ENCODE measurements around the gene SLIT1. TPM values are rescaled to one million over a fixed set of nuclear protein-coding genes. Genes with fewer than 3 reads are reported as not detected.

Gene SLIT1
- total and polyA plus RNA-seq, 5 donors from 2014 or later: 0.32 TPM; not detected in 4

- no peak overlapping the region for H3K4me3 ChIP-seq (ENCODE audit: low read depth, low read length)
- H3K9me3 Mint-ChIP-seq: no peaks in the 10 kb centered on the region
- H3K36me3 ChIP-seq (ENCODE audit: control insufficient read depth, insufficient read depth, low read length): no peaks in the 10 kb centered on the region
- DNase-seq (no peak), ATAC-seq (ENCODE audit: low read depth in 2 of 2) (no peak)
- peaks cover 2% of the 10 kb centered on the region for H3K36me3 Mint-ChIP-seq
- peaks cover 11 to 20% (median 13%) of the 10 kb centered on the region in 4 donors for H3K4me1 Mint-ChIP-seq
- H3K9me3 ChIP-seq (ENCODE audit: control insufficient read depth in 2 of 2, low read length in 2 of 2): no peaks in the 10 kb centered on the region
- H3K27me3 ChIP-seq (ENCODE audit: control insufficient read depth, insufficient read depth, low read length): peaks cover 4% of the 10 kb centered on the region
- no peak overlapping the region for H3K27ac ChIP-seq (ENCODE audit: insufficient read depth, low read length, poor library complexity, severe bottlenecking)
- no peak overlapping the region for H3K27ac Mint-ChIP-seq
- H3K4me3 Mint-ChIP-seq: no peak overlapping the region
- H3K27me3 Mint-ChIP-seq: peaks cover 33% of the 10 kb centered on the region
- peaks cover 11% of the 10 kb centered on the region for H3K4me1 ChIP-seq (ENCODE audit: control insufficient read depth, insufficient read depth, low read length, poor library complexity, severe bottlenecking)
Observed at GRCh38 chr10:97199152-97199551, 13.4 kb upstream of the SLIT1 start.

GRCh38 chr10:97197030-97197500 lies 11.3 kb upstream of the SLIT1 start:
- Histone ChIP-seq H3K4me1 (ENCODE audit: control insufficient read depth, insufficient read depth, low read length, poor library complexity, severe bottlenecking) (peaks cover 11% of the 10 kb centered on the region), H3K27ac (ENCODE audit: insufficient read depth, low read length, poor library complexity, severe bottlenecking) (no peak overlapping the region), H3K4me3 (ENCODE audit: low read depth, low read length) (no peak overlapping the region), H3K36me3 (ENCODE audit: control insufficient read depth, insufficient read depth, low read length) (no peaks in the 10 kb centered on the region), H3K9me3 (ENCODE audit: control insufficient read depth in 2 of 2, low read length in 2 of 2) (no peaks in the 10 kb centered on the region), H3K27me3 (ENCODE audit: control insufficient read depth, insufficient read depth, low read length) (peaks cover 4% of the 10 kb centered on the region)
- ATAC-seq (ENCODE audit: low read depth in 2 of 2): no peak
- no peak overlapping the region for H3K27ac Mint-ChIP-seq
- no peaks in the 10 kb centered on the region for H3K9me3 Mint-ChIP-seq
- H3K36me3 Mint-ChIP-seq: peaks cover 2% of the 10 kb centered on the region
- DNase-seq: no peak
- peaks cover 11 to 20% (median 13%) of the 10 kb centered on the region in 4 donors for H3K4me1 Mint-ChIP-seq
- H3K4me3 Mint-ChIP-seq: peak overlapping the region in 3 of 4 donors; percentile 72 to 89 (median 78)
- H3K27me3 Mint-ChIP-seq: peaks cover 44% of the 10 kb centered on the region

GRCh38 chr10:97196223-97197029 lies 10.7 kb upstream of the SLIT1 start:
- no peaks in the 10 kb centered on the region for H3K9me3 ChIP-seq (ENCODE audit: control insufficient read depth in 2 of 2, low read length in 2 of 2)
- ATAC-seq (ENCODE audit: low read depth in 2 of 2): peak; percentile 72 to 77
- peaks cover 48% of the 10 kb centered on the region for H3K27me3 Mint-ChIP-seq
- no peak overlapping the region for H3K27ac ChIP-seq (ENCODE audit: insufficient read depth, low read length, poor library complexity, severe bottlenecking)
- peaks cover 11% of the 10 kb centered on the region for H3K4me1 ChIP-seq (ENCODE audit: control insufficient read depth, insufficient read depth, low read length, poor library complexity, severe bottlenecking)
- H3K36me3 Mint-ChIP-seq: peaks cover 2% of the 10 kb centered on the region
- no peaks in the 10 kb centered on the region for H3K9me3 Mint-ChIP-seq
- H3K27me3 ChIP-seq (ENCODE audit: control insufficient read depth, insufficient read depth, low read length): peaks cover 5% of the 10 kb centered on the region
- H3K36me3 ChIP-seq (ENCODE audit: control insufficient read depth, insufficient read depth, low read length): no peaks in the 10 kb centered on the region
- H3K27ac Mint-ChIP-seq: peak overlapping the region in 1 of 3 donors; percentile 42
- H3K4me3 Mint-ChIP-seq: peak overlapping the region; percentile 66 to 89 (median 78)
- H3K4me1 Mint-ChIP-seq: peaks cover 11 to 20% (median 13%) of the 10 kb centered on the region in 4 donors
- DNase-seq: peak; percentile 33 to 77 (median 67)
- peak overlapping the region; percentile 57 for H3K4me3 ChIP-seq (ENCODE audit: low read depth, low read length)

- peaks cover 11% of the 10 kb centered on the region for H3K4me1 ChIP-seq (ENCODE audit: control insufficient read depth, insufficient read depth, low read length, poor library complexity, severe bottlenecking)
- no peak for DNase-seq
- H3K27ac Mint-ChIP-seq: peak overlapping the region in 1 of 3 donors; percentile 38
Observed at GRCh38 chr10:97195706-97196222, 10.0 kb upstream of the SLIT1 start.

GRCh38 chr10:97192952-97193435 lies 7.2 kb upstream of the SLIT1 start:
- peak overlapping the region in 1 of 4 donors; percentile 24 for H3K4me3 Mint-ChIP-seq
- H3K36me3 Mint-ChIP-seq: no peaks in the 10 kb centered on the region
- Histone ChIP-seq H3K27me3 (ENCODE audit: control insufficient read depth, insufficient read depth, low read length) (peaks cover 6% of the 10 kb centered on the region), H3K4me3 (ENCODE audit: low read depth, low read length) (no peak overlapping the region), H3K36me3 (ENCODE audit: control insufficient read depth, insufficient read depth, low read length) (no peaks in the 10 kb centered on the region), H3K9me3 (ENCODE audit: control insufficient read depth in 2 of 2, low read length in 2 of 2) (no peaks in the 10 kb centered on the region), H3K4me1 (ENCODE audit: control insufficient read depth, insufficient read depth, low read length, poor library complexity, severe bottlenecking) (peaks cover 11% of the 10 kb centered on the region), H3K27ac (ENCODE audit: insufficient read depth, low read length, poor library complexity, severe bottlenecking) (no peak overlapping the region)
- no peak for DNase-seq
- H3K9me3 Mint-ChIP-seq: peaks cover 0 to 3% (median 0%) of the 10 kb centered on the region in 7 donors
- ATAC-seq (ENCODE audit: low read depth in 2 of 2): no peak
- peaks cover 60% of the 10 kb centered on the region for H3K27me3 Mint-ChIP-seq
- peaks cover 4 to 13% (median 9%) of the 10 kb centered on the region in 4 donors for H3K4me1 Mint-ChIP-seq
- H3K27ac Mint-ChIP-seq: no peak overlapping the region

More at GRCh38 chr10:97195706-97196222, 10.0 kb upstream of the SLIT1 start:
- H3K36me3 Mint-ChIP-seq: no peaks in the 10 kb centered on the region
- Histone ChIP-seq H3K9me3 (ENCODE audit: control insufficient read depth in 2 of 2, low read length in 2 of 2) (no peaks in the 10 kb centered on the region), H3K27me3 (ENCODE audit: control insufficient read depth, insufficient read depth, low read length) (peaks cover 6% of the 10 kb centered on the region), H3K36me3 (ENCODE audit: control insufficient read depth, insufficient read depth, low read length) (no peaks in the 10 kb centered on the region), H3K4me3 (ENCODE audit: low read depth, low read length) (peak overlapping the region; percentile 48), H3K27ac (ENCODE audit: insufficient read depth, low read length, poor library complexity, severe bottlenecking) (no peak overlapping the region)
- peaks cover 50% of the 10 kb centered on the region for H3K27me3 Mint-ChIP-seq
- H3K4me3 Mint-ChIP-seq: peak overlapping the region; percentile 66 to 89 (median 78)
- ATAC-seq (ENCODE audit: low read depth in 2 of 2): no peak
- H3K4me1 Mint-ChIP-seq: peaks cover 10 to 16% (median 11%) of the 10 kb centered on the region in 4 donors
- H3K9me3 Mint-ChIP-seq: peaks cover 0 to 1% (median 0%) of the 10 kb centered on the region in 7 donors

DNA sequence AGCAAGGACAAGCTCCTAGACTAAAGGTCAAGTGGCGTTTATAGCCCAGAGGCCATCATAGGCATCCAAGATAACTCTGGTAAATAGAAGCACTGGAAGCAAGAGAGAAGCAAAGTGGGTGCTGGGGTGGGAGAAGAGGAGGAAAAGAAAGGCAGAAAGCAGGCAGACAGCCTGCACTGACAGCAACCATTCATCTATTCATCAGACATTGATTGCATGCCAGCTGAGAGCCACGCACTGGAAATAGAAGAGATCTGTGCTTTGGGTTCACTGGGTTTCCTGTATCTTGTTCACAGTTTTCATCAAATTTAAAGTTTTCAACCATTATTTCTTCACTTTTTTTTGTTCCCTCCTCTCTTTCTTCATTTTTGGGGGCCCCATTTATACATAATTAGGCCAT lies 4.7 kb upstream of the SLIT1 start:
- no peaks in the 10 kb centered on the region for H3K36me3 ChIP-seq (ENCODE audit: control insufficient read depth, insufficient read depth, low read length)
- Mint-ChIP-seq H3K27me3 (peaks cover 70% of the 10 kb centered on the region), H3K4me3 (no peak overlapping the region)

DNA sequence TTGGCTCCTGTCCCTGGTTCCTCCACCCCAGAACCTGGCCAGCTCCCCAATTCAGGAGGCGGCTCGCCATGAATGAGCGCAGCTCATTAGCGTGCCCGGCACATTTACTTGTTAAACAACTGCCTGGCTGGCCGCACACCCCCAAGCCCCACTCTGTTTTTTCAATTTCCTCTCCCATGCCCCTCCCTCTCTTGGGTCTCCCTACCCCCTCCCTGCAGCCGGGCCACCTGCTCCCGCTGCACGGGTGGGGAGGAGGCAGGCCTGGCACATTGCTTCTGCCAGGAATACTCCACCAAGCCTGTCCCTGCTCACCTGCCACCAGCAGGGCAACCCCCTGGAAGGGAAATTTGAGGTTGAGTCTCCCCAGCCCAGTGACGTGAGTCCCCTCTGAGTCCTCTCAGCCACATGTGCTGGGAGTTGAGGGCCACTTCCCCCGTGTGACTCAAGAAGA lies 2.5 kb upstream of the SLIT1 start:
- H3K4me1 Mint-ChIP-seq: peaks cover 0 to 5% (median 0%) of the 10 kb centered on the region in 4 donors
- Histone ChIP-seq H3K9me3 (ENCODE audit: control insufficient read depth in 2 of 2, low read length in 2 of 2) (no peaks in the 10 kb centered on the region), H3K4me1 (ENCODE audit: control insufficient read depth, insufficient read depth, low read length, poor library complexity, severe bottlenecking) (no peaks in the 10 kb centered on the region), H3K27me3 (ENCODE audit: control insufficient read depth, insufficient read depth, low read length) (peaks cover 9% of the 10 kb centered on the region), H3K4me3 (ENCODE audit: low read depth, low read length) (no peak overlapping the region), H3K27ac (ENCODE audit: insufficient read depth, low read length, poor library complexity, severe bottlenecking) (no peak overlapping the region), H3K36me3 (ENCODE audit: control insufficient read depth, insufficient read depth, low read length) (no peaks in the 10 kb centered on the region)
- peak overlapping the region in 1 of 3 donors; percentile 62 for H3K27ac Mint-ChIP-seq
- H3K36me3 Mint-ChIP-seq: no peaks in the 10 kb centered on the region
- peak overlapping the region in 1 of 4 donors; percentile 3 for H3K4me3 Mint-ChIP-seq
- no peak for DNase-seq
- no peak for ATAC-seq (ENCODE audit: low read depth in 2 of 2)
- H3K27me3 Mint-ChIP-seq: peaks cover 77% of the 10 kb centered on the region
- H3K9me3 Mint-ChIP-seq: peaks cover 0 to 3% (median 0%) of the 10 kb centered on the region in 7 donors

More for the DNA sequence above, 4.7 kb upstream of the SLIT1 start:
- Histone ChIP-seq H3K9me3 (ENCODE audit: control insufficient read depth in 2 of 2, low read length in 2 of 2) (no peaks in the 10 kb centered on the region), H3K4me3 (ENCODE audit: low read depth, low read length) (no peak overlapping the region), H3K4me1 (ENCODE audit: control insufficient read depth, insufficient read depth, low read length, poor library complexity, severe bottlenecking) (no peaks in the 10 kb centered on the region), H3K27me3 (ENCODE audit: control insufficient read depth, insufficient read depth, low read length) (peaks cover 4% of the 10 kb centered on the region), H3K27ac (ENCODE audit: insufficient read depth, low read length, poor library complexity, severe bottlenecking) (no peak overlapping the region)
- peaks cover 0 to 5% (median under 1%) of the 10 kb centered on the region in 4 donors for H3K4me1 Mint-ChIP-seq
- no peak for DNase-seq
- no peak for ATAC-seq (ENCODE audit: low read depth in 2 of 2)
- H3K36me3 Mint-ChIP-seq: no peaks in the 10 kb centered on the region
- peak overlapping the region in 1 of 3 donors; percentile 33 for H3K27ac Mint-ChIP-seq
- H3K9me3 Mint-ChIP-seq: peaks cover 0 to 3% (median 0%) of the 10 kb centered on the region in 7 donors

Measured in CD4-positive, CD25-positive, alpha-beta regulatory T cell (primary cell).